ENCODE data around the gene SMIM22.

- no peak for TF ChIP-seq CTCF (IDR thresholded peaks at IDR 0.05; ENCODE audit: insufficient read depth, low read depth, low read length)
- no peak for TF ChIP-seq EZH2 (IDR thresholded peaks at IDR 0.05; ENCODE audit: insufficient read depth, low read length)
Observed at GRCh38 chr16:4811242-4811641, 16.1 kb downstream of the SMIM22 start.
